GM12892 (cell line): ENCODE results near the gene TRIM16.
"Not testable (repeated sequence)": the region's sequence is repeated elsewhere in the genome, so short reads cannot be mapped to it uniquely, and the experiment has no call there.

Experiments
- POLR2A ChIP-seq: IDR thresholded peaks from 2 replicates; pipeline ENCODE4 v1.6.1; 2011; ENCODE audit warnings: low read depth, low read length, control low read depth
- POLR2AphosphoS5 ChIP-seq: IDR thresholded peaks from 2 replicates; pipeline ENCODE4 v1.6.1; 2011; ENCODE audit warnings: low read depth, low read length, control low read depth
- TAF1 ChIP-seq: IDR thresholded peaks from 2 replicates; pipeline ENCODE4 v1.6.1; 2011; ENCODE audit warnings: low read depth, mild to moderate bottlenecking, control low read depth, low read length, borderline replicate concordance

DNA sequence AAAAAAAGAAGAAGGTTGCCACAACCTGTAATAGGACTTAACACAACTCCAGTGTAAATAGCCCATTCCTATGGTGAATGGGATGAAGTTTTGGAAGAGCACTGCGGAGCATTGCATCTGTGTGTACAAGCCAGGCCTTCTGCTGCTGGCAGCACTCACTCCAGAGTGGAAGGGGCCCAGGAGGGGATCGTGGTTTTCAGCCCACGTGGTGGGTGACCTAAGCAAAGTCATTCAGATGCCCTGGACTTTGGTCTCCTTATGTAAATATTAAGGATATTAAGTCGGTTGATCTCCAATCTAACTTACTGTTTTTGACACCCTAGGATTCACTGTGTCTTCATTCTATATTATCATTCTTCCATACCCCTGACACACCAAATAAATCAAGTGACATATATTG, 67.3 kb downstream of the TRIM16 start:
- TF ChIP-seq POLR2A, POLR2AphosphoS5, TAF1: not testable (repeated sequence)
